Skeletal muscle tissue (tissue), 4 donors: ENCODE results near the gene KYNU. TPM values are rescaled to one million over a fixed set of nuclear protein-coding genes. Genes with fewer than 3 reads are reported as not detected.
"Not testable (repeated sequence)": the region's sequence is repeated elsewhere in the genome, so short reads cannot be mapped to it uniquely, and the experiment has no call there.

Experiments used
- H3K27ac ChIP-seq: one replicate; pipeline ENCODE4 v1.7.0; 2013; ENCODE audit warnings: mild to moderate bottlenecking, low read depth, low read length, inconsistent platforms
- H3K27me3 ChIP-seq, 3 donors: one replicate each; pipeline ENCODE4 v1.7.0; 2013; ENCODE audit warnings: low read length in 3 of 3; ENCODE audit not compliant: control insufficient read depth in 3 of 3, insufficient read depth in 3 of 3
- H3K36me3 ChIP-seq, 3 donors: one replicate each; pipeline ENCODE4 v1.7.0; 2013; ENCODE audit warnings: low read length in 3 of 3; ENCODE audit not compliant: control insufficient read depth in 3 of 3, insufficient read depth in 3 of 3
- H3K4me1 ChIP-seq, 3 donors: one replicate each; pipeline ENCODE4 v1.7.0; 2013; ENCODE audit warnings: low read length in 3 of 3, mild to moderate bottlenecking in 3 of 3; ENCODE audit not compliant: control insufficient read depth in 3 of 3, insufficient read depth in 3 of 3
- H3K4me3 ChIP-seq, 3 donors: one replicate each; pipeline ENCODE4 v1.7.0; 2013; ENCODE audit warnings: low read length in 3 of 3
- H3K9ac ChIP-seq, 3 donors: one replicate each; pipeline ENCODE4 v1.7.0; 2013; ENCODE audit warnings: low read length in 3 of 3, mild to moderate bottlenecking in 3 of 3, moderate library complexity in 2 of 3, low read depth in 1 of 3
- H3K9me3 ChIP-seq, 3 donors: one replicate each; pipeline ENCODE4 v1.7.0; 2013; ENCODE audit warnings: low read length in 3 of 3; ENCODE audit not compliant: control insufficient read depth in 3 of 3
- total RNA-seq: library from RNA; depleted of rRNA; stranded (reverse); fragments of >200 nt; gene quantifications from one replicate; pipeline ENCODE4 v1.2.3, GENCODE V29; 2014
- donor health status: Osteomylitis.

The KYNU gene
- total RNA-seq, 1 donor from 2014 or later: 1.0 TPM

- Histone ChIP-seq H3K36me3 (no peaks in the 10 kb centered on the region), H3K9me3 (no peaks in the 10 kb centered on the region), H3K4me1 (no peaks in the 10 kb centered on the region), H3K27me3 (peaks cover 0 to 9% (median 4%) of the 10 kb centered on the region in 3 donors), H3K27ac (no peak overlapping the region), H3K9ac (no peak overlapping the region), H3K4me3 (no peak overlapping the region)
Observed at GRCh38 chr2:143026411-143027054, 149.1 kb downstream of the KYNU start.

GRCh38 chr2:143029141-143029540 lies 151.7 kb downstream of the KYNU start:
- Histone ChIP-seq H3K27ac (no peak overlapping the region), H3K9ac (no peak overlapping the region), H3K4me1 (no peaks in the 10 kb centered on the region), H3K27me3 (peaks cover 0 to 9% (median 4%) of the 10 kb centered on the region in 3 donors), H3K36me3 (no peaks in the 10 kb centered on the region), H3K9me3 (no peaks in the 10 kb centered on the region), H3K4me3 (no peak overlapping the region)

GRCh38 chr2:143030127-143030526 lies 152.7 kb downstream of the KYNU start:
- no peaks in the 10 kb centered on the region for H3K9me3 ChIP-seq

GRCh38 chr2:143034292-143035074 lies 157.0 kb downstream of the KYNU start:
- H3K9me3 ChIP-seq: no peaks in the 10 kb centered on the region
- H3K4me3 ChIP-seq: no peak overlapping the region
- H3K27me3 ChIP-seq: no peaks in the 10 kb centered on the region
- H3K9ac ChIP-seq: no peak overlapping the region
- no peak overlapping the region for H3K27ac ChIP-seq
- H3K36me3 ChIP-seq: no peaks in the 10 kb centered on the region
- H3K4me1 ChIP-seq: no peaks in the 10 kb centered on the region

More at GRCh38 chr2:143030127-143030526, 152.7 kb downstream of the KYNU start:
- Histone ChIP-seq H3K27me3 (peaks cover 0 to 9% (median 4%) of the 10 kb centered on the region in 3 donors), H3K36me3 (no peaks in the 10 kb centered on the region), H3K4me3 (no peak overlapping the region), H3K4me1 (no peaks in the 10 kb centered on the region), H3K9ac (no peak overlapping the region), H3K27ac (no peak overlapping the region)

GRCh38 chr2:143051465-143051864 lies 174.0 kb downstream of the KYNU start:
- H3K27ac ChIP-seq: no peak overlapping the region
- H3K4me1 ChIP-seq: no peaks in the 10 kb centered on the region
- no peak overlapping the region for H3K4me3 ChIP-seq
- H3K9ac ChIP-seq: no peak overlapping the region
- no peaks in the 10 kb centered on the region for H3K9me3 ChIP-seq
- no peaks in the 10 kb centered on the region for H3K27me3 ChIP-seq
- no peaks in the 10 kb centered on the region for H3K36me3 ChIP-seq

GRCh38 chr2:143053437-143053836 lies 176.0 kb downstream of the KYNU start:
- H3K9me3 ChIP-seq, H3K27me3 ChIP-seq, H3K27ac ChIP-seq, H3K4me3 ChIP-seq, H3K36me3 ChIP-seq, H3K4me1 ChIP-seq, H3K9ac ChIP-seq: not testable (repeated sequence)

GRCh38 chr2:143056550-143056949 lies 179.1 kb downstream of the KYNU start:
- no peaks in the 10 kb centered on the region for H3K36me3 ChIP-seq

GRCh38 chr2:143058851-143059250 lies 181.4 kb downstream of the KYNU start:
- Histone ChIP-seq H3K36me3 (no peaks in the 10 kb centered on the region), H3K27ac (no peak overlapping the region), H3K27me3 (no peaks in the 10 kb centered on the region), H3K4me1 (no peaks in the 10 kb centered on the region), H3K4me3 (no peak overlapping the region), H3K9me3 (no peaks in the 10 kb centered on the region), H3K9ac (no peak overlapping the region)

More at GRCh38 chr2:143056550-143056949, 179.1 kb downstream of the KYNU start:
- Histone ChIP-seq H3K9me3 (no peaks in the 10 kb centered on the region), H3K27me3 (no peaks in the 10 kb centered on the region), H3K9ac (no peak overlapping the region), H3K4me3 (no peak overlapping the region), H3K27ac (no peak overlapping the region), H3K4me1 (no peaks in the 10 kb centered on the region)

- Histone ChIP-seq H3K9ac (no peak overlapping the region), H3K36me3 (no peaks in the 10 kb centered on the region), H3K27ac (no peak overlapping the region), H3K4me1 (no peaks in the 10 kb centered on the region), H3K4me3 (no peak overlapping the region), H3K27me3 (no peaks in the 10 kb centered on the region), H3K9me3 (no peaks in the 10 kb centered on the region)
Observed at GRCh38 chr2:143063612-143064200, 186.2 kb downstream of the KYNU start.

- no peaks in the 10 kb centered on the region for H3K4me1 ChIP-seq
- no peak overlapping the region for H3K4me3 ChIP-seq
- no peaks in the 10 kb centered on the region for H3K27me3 ChIP-seq
- H3K27ac ChIP-seq: no peak overlapping the region
- H3K36me3 ChIP-seq: no peaks in the 10 kb centered on the region
- H3K9ac ChIP-seq: no peak overlapping the region
- H3K9me3 ChIP-seq: no peaks in the 10 kb centered on the region
Observed at GRCh38 chr2:143068094-143068493, 190.6 kb downstream of the KYNU start.
